HepG2 (cell line): ENCODE results near the gene CACNB4. TPM values are rescaled to one million over a fixed set of nuclear protein-coding genes. Genes with fewer than 3 reads are reported as not detected.

ENCODE experiments used
- ATAC-seq: fragments of 200-7000 bp; cut with Tn5 transposase; 3 replicates; pipeline ENCODE4 v1.9.1; 2020; ENCODE audit warnings: mild to moderate bottlenecking, moderate library complexity
- BruUV-seq: library from RNA; stranded (reverse); fragments of 400-500 nt; replicated peaks from 2 replicates; lab custom pipeline; 2021; lab: Mats Ljungman, UMichigan
- CTCF ChIA-PET: fragments of 300-600 bp; formaldehyde crosslinking; extraction: SDS; loops from one replicate; lab custom pipeline; 2021; ENCODE audit warnings: low total read pairs, inconsistent platforms, low intra/inter-chr PET ratio; lab: Yijun Ruan, JAX
- POLR2A ChIA-PET: fragments of 350-600 bp; sonication (Branson Sonifier 250); formaldehyde crosslinking; loops from one replicate; lab custom pipeline; 2020; ENCODE audit warnings: antibody characterized with exemption, inconsistent platforms; lab: Yijun Ruan, JAX
- DNase-seq: peaks from one replicate; pipeline ENCODE4 v3.0.0-alpha.2; 2015; ENCODE audit warnings: low spot score
- FAIRE-seq: peaks from 3 replicates; lab custom pipeline; 2011; peaks lifted over from hg19 to GRCh38; lab: Jason Lieb, UNC
- H2AFZ ChIP-seq: one replicate; pipeline ENCODE4 v1.6.1; 2011; ENCODE audit warnings: low read length, inconsistent platforms
- H3K27ac ChIP-seq: fragments of 300-600 bp; 3 replicates; pipeline ENCODE4 v1.8.0; 2011; ENCODE audit warnings: mixed run types, mild to moderate bottlenecking, mixed read lengths, low read length, inconsistent platforms; ENCODE audit not compliant: insufficient read depth; ENCODE audit errors: extremely low read length
- H3K27me3 ChIP-seq, 2 experiments: fragments of 200-600 bp in 1 of 2; 2 replicates in 1 of 2; 3 replicates in 1 of 2; pipeline versions ENCODE4 v1.6.0 to v1.8.0; 2011; ENCODE audit warnings: low read length in 2 of 2, mild to moderate bottlenecking in 2 of 2, moderate library complexity in 2 of 2, inconsistent platforms in 1 of 2; ENCODE audit not compliant: insufficient read depth in 2 of 2, control insufficient read depth in 1 of 2
- H3K36me3 ChIP-seq, 2 experiments: fragments of 200-600 bp in 1 of 2; replicated peaks in 1 of 2; 2 replicates in 1 of 2; 3 replicates in 1 of 2; pipeline versions ENCODE4 v1.5.1 to v1.8.0; 2011; ENCODE audit warnings: low read length in 2 of 2, inconsistent platforms in 1 of 2; ENCODE audit not compliant: insufficient read depth in 2 of 2, control insufficient read depth in 1 of 2
- H3K4me1 ChIP-seq: 2 replicates; pipeline ENCODE4 v1.5.1; 2012; ENCODE audit warnings: low read length, inconsistent platforms; ENCODE audit not compliant: insufficient read depth
- H3K4me2 ChIP-seq: 2 replicates; pipeline ENCODE4 v1.6.0; 2011; ENCODE audit warnings: low read depth, low read length, inconsistent platforms
- H3K4me3 ChIP-seq, 3 experiments: fragments of 200-600 bp in 1 of 3; sonication (generic), shearing (Covaris generic) in 1 of 3; replicated peaks in 1 of 3; 2 replicates each; pipeline ENCODE4 v1.5.1; 2011 to 2016; ENCODE audit warnings: low read length in 3 of 3, inconsistent platforms in 2 of 3, low read depth in 2 of 3, mild to moderate bottlenecking in 2 of 3, control low read depth in 1 of 3, mixed read lengths in 1 of 3; ENCODE audit not compliant: insufficient read depth in 1 of 3
- H3K79me2 ChIP-seq: one replicate; pipeline ENCODE4 v1.6.1; 2011; ENCODE audit warnings: low read length, inconsistent platforms; ENCODE audit not compliant: insufficient read depth
- H3K9ac ChIP-seq: 2 replicates; pipeline ENCODE4 v1.6.0; 2011; ENCODE audit warnings: mild to moderate bottlenecking, low read depth, low read length, inconsistent platforms; ENCODE audit not compliant: insufficient read depth
- H3K9me3 ChIP-seq: 2 replicates; pipeline ENCODE4 v1.5.1; 2012; ENCODE audit warnings: mild to moderate bottlenecking, low read length
- H4K20me1 ChIP-seq: 2 replicates; pipeline ENCODE4 v1.6.0; 2011; ENCODE audit warnings: inconsistent platforms, mild to moderate bottlenecking, low read length, moderate library complexity; ENCODE audit not compliant: insufficient read depth
- CBX5 ChIP-seq: sonication (generic); formaldehyde crosslinking; IDR thresholded peaks from 2 replicates; pipeline ENCODE4 v1.4.0; 2020; ENCODE audit warnings: missing genetic modification reagents, borderline replicate concordance
- KLF12 ChIP-seq: sonication (generic); formaldehyde crosslinking; IDR thresholded peaks from 2 replicates; pipeline ENCODE4 v1.4.0; 2020; ENCODE audit warnings: missing genetic modification reagents, borderline replicate concordance
- MAX ChIP-seq: IDR thresholded peaks from 2 replicates; pipeline ENCODE4 v1.6.1; 2012; ENCODE audit warnings: inconsistent platforms
- MTA3 ChIP-seq: sonication (generic); formaldehyde crosslinking; IDR thresholded peaks from 2 replicates; pipeline ENCODE4 v1.4.0; 2020; ENCODE audit warnings: missing genetic modification reagents
- NFRKB ChIP-seq: fragments of 450-650 bp; IDR thresholded peaks from 2 replicates; pipeline ENCODE4 v1.6.1; 2017
- PTBP1 ChIP-seq: fragments of 200-400 bp; formaldehyde crosslinking; IDR thresholded peaks from 2 replicates; pipeline ENCODE4 v1.6.1; 2018; ENCODE audit warnings: low read length, low read depth; ENCODE audit not compliant: poor library complexity, severe bottlenecking
- SMYD3 ChIP-seq: sonication (generic); formaldehyde crosslinking; IDR thresholded peaks from 2 replicates; pipeline ENCODE4 v1.8.1; 2023; ENCODE audit warnings: mild to moderate bottlenecking, missing genetic modification reagents
- ZNF563 ChIP-seq: sonication (generic); formaldehyde crosslinking; IDR thresholded peaks from 2 replicates; pipeline ENCODE4 v1.8.0; 2022; ENCODE audit warnings: mild to moderate bottlenecking, moderate library complexity, missing genetic modification reagents
- ZNF672 ChIP-seq: sonication (generic); formaldehyde crosslinking; IDR thresholded peaks from 2 replicates; pipeline ENCODE4 v1.8.1; 2022; ENCODE audit warnings: missing genetic modification reagents
- WGBS: methylation state at CpG from one replicate; pipeline ENCODE4 v1.1.6; 2017; ENCODE audit warnings: low lambda C conversion rate; 5-methylcytosine and 5-hydroxymethylcytosine counted together
- in situ Hi-C: cut with HindIII; loops from 2 replicates; pipeline ENCODE4 v1.10.0; 2017; ENCODE audit warnings: low pct_unique_long_range_greater_than_20kb; ENCODE audit not compliant: extremely low pct_ligation_motif_present
- intact Hi-C: fragments of 100-400 bp; cut with micrococcal nuclease; formaldehyde crosslinking; loops from one replicate; pipeline ENCODE4 v1.10.0; 2022; ENCODE audit not compliant: unreplicated experiment
- polyA plus RNA-seq, 8 experiments: library from polyadenylated mRNA; depleted of rRNA in 3 of 8; stranded (reverse) in 7 of 8; unstranded in 1 of 8; fragments of >200 nt; fragmentation: Illumina TruSeq in 4 of 8; extraction: Trizol in 4 of 8; gene quantifications; 2 replicates each; pipeline versions ENCODE4 v1.2.1 to v1.2.3, GENCODE V29; 2011 to 2016; ENCODE audit warnings: low read depth in 4 of 8, missing spikeins in 1 of 8, mixed read lengths in 1 of 8; ENCODE audit not compliant: insufficient read depth in 1 of 8
- total RNA-seq, 5 experiments: library from RNA; depleted of rRNA; stranded (reverse); fragments of >200 nt; fragmentation: Illumina TruSeq; extraction: Trizol; gene quantifications; 2 replicates each; pipeline ENCODE4 v1.2.3, GENCODE V29; 2016; ENCODE audit warnings: low read depth in 1 of 5

CACNB4 gene
- total and polyA plus RNA-seq, 2 of the 13 experiments (the other 11 are each of a cell fraction or from before 2014, with no cell fraction given): 5.1 to 14.3 TPM

GRCh38 chr2:152034257-152034801 lies 64.5 kb downstream of the CACNB4 start:
- Histone ChIP-seq H3K4me3 (no peak overlapping the region), H3K27ac (no peak overlapping the region), H3K79me2 (no peaks in the 10 kb centered on the region), H2AFZ (no peak overlapping the region), H4K20me1 (no peaks in the 10 kb centered on the region), H3K4me2 (no peak overlapping the region), H3K27me3 (peaks cover 2 to 31% of the 10 kb centered on the region in 2 experiments; a peak in 2 of 5 replicates), H3K36me3 (no peaks in the 10 kb centered on the region), H3K4me1 (no peaks in the 10 kb centered on the region), H3K9me3 (no peaks in the 10 kb centered on the region), H3K9ac (no peak overlapping the region)
- 45% methylated on average over 7 of the region's 7 CpGs for WGBS
- ATAC-seq: no peak
- intact Hi-C loops (loop anchor here (10.0 kb wide), 1 partner anchor 1250 kb away; no protein-coding TSS in a partner anchor), in situ Hi-C loops (loop anchor here (10.0 to 25.0 kb wide), 3 partner anchors 140 to 1453 kb away; partner anchors contain the start of genes RPRM and STAM2)
- no peak for DNase-seq
- ChIA-PET POLR2A (no interaction called here), CTCF (no interaction called here)
- BruUV-seq: no TSS peak
- TF ChIP-seq MAX (no peak), NFRKB (no peak), KLF12 (CRISPR knock-in tag) (no peak), SMYD3 (CRISPR knock-in tag) (no peak), CBX5 (no peak), MTA3 (CRISPR knock-in tag) (no peak), ZNF563 (CRISPR knock-in tag) (no peak), PTBP1 (no peak), ZNF672 (CRISPR knock-in tag) (no peak)
- FAIRE-seq: no peak
